Activated CD4-positive, alpha-beta T cell treated with anti-CD3 and anti-CD28 coated beads for 24 hours (primary cell): ENCODE data around the gene ERC2.

Source experiments
- DNase-seq, 2 donors: peaks; one replicate each; pipeline ENCODE4 v3.0.0-alpha.2; 2020; ENCODE audit warnings: low read depth in 2 of 2

The ERC2 gene

GRCh38 chr3:56253941-56254665, 214.2 kb downstream of the ERC2 start:
- no peak for DNase-seq

DNA sequence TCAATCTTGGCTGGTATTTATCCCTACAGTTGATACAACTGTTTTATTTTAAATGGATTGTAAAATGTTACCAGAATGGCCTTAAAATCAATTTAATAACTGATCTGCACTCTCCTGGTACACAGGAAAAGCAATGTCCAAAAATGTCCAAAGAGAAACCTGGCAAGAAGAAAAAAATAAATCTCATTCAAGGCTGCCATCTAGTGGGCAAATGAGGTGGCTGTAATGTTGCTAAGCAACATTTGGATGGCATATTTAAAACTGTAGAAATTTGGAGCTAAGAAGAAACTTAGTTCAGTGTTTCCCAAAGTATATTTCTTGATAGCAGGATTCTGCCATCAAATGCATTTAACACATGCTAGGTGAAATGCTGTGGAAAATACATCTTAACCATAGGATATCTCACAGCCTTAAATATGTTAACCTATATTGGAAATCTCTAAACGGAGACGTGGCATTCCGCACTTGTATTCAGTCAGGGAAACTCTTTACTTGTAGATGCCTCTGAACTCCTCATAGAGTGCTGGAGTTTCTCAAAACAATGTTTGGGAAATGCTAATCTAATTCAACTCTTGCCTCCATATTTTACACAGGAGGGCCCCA, 216.8 kb downstream of the ERC2 start:
- DNase-seq = no peak

- DNase-seq = no peak
Observed at GRCh38 chr3:56248021-56248420, 220.2 kb downstream of the ERC2 start.

DNA sequence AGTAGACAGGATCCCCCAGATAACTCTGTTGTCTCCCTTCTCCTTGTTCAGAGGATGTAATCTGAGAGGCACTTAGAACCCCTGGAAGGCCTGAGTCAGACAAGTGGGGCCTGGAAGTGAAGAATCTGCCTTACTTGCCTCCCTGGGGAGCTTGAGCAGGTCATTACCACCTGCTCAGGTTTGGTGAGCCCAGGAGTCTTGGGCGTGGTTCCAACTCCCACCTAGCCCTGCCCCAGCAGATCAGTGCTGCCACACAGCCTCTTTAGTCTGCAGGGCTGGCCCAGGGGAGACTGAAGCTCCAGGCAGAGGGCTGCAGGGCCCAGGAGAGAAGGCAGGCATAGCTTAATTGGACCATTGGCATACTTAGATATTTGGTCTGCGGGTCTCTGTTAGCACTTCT, 230.0 kb downstream of the ERC2 start:
- DNase-seq = no peak

DNA sequence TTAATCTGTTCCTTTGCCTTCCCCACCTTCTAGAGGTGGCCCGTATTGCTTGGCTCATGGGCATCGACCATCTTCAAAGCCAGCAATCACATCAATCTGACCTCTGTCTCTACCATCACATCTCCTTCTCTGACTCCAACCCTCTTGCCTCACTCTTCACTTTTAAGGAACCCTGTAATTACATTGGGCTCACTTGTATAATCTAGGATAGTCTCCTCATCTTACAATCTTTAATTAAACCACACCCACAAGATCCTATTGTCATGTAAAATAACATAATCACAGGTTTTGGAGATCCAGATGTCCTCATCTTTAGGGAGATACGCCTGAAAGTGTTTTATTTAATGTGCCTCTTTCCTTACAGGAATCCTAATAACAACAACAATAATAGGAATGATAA, 234.5 kb downstream of the ERC2 start:
- DNase-seq = no peak

DNA sequence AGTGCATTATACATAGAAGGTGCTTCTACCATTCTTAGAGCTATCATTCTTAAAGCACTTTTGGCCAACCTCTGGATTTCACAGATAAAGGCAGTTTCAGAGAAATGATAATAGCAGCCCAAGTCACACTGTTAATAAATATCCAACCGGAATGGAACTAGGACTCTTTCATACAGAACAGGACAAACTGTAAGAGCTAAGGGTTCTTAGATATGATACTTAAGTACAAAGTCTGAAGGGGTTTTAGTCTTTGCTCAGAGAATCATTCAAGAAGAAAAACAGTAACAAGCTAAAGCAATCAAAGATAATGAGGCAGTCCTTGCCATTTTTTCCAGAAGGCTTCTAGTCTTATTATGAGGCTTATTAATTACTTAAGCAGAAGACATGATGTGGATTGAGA, 239.0 kb downstream of the ERC2 start:
- DNase-seq = no peak

- DNase-seq = no peak
Observed at GRCh38 chr3:56222866-56223265, 245.4 kb downstream of the ERC2 start.

DNA sequence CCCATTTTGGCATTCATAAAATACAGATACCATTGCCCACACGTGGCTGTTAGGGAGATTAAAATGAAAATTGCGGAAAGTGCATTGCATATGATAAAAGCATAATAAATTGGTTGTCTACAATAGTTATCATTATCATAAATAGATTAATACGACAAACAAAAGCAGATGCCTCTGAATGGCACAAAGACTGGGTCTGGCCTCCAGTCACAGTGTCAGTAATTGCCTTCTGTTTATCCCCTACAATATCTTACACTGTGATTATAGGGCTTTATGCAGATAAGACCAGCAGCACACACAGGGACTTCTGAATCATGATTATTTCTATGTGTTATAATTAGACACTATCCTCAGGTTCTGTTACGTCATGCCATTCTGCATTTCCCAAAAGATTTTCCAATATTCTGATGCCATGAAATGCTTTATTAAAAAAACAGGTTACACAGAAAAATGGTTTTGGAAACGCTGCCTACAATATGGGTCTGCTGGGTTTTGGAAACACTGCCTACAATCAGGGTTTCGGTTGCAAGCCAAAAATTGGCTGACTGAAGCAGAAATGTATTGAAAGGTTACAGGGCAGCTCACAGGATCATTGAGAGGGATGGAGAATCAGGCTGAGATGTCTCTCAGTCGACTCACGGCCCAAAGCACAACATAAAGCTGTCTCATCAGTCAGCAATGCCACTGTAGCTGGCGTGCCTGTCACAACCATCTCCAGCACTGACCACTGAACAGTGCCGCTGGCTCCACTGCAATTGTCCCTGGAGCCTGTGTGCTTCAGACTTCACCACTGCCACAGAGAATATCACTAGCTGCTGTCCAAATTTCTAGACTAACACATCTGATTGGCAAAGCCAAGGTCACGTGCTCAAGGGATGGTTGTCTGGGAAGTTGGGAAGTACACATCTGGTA, 248.1 kb downstream of the ERC2 start:
- no peak for DNase-seq

DNA sequence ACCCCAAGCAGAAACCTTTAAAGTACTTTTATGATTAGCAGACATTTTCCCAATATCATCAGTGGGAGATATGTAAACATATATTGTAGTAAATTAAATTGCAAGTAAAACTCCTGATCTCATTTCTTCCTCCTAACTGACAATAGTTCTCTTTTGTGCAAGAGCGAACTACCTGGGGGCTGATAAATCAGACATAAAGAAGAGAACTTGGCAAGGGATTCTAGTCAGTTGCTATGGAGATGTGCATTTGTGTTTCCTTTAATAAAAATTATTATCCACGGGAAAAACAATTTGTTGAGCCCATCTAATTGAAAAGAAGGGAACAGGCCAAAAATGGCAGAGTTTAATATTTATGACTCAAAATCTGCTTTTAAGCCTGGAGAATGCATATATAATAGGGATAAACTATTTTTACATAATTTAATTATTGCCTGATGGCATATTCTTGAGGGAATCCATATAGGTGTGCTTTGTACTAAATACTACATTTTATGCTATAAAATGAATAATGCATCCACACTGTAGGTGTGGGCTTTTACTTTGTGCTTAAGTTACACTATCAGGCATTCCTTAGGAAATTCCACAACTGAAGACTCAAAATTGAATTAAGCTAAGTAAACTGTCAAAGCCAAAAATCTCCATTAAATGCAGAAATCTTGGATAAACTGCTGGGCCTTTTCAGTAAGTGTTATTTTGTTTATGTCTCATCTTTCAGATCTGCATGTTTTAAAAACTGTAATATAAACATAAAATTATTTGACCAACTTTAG, 258.1 kb downstream of the ERC2 start:
- DNase-seq = no peak

DNA sequence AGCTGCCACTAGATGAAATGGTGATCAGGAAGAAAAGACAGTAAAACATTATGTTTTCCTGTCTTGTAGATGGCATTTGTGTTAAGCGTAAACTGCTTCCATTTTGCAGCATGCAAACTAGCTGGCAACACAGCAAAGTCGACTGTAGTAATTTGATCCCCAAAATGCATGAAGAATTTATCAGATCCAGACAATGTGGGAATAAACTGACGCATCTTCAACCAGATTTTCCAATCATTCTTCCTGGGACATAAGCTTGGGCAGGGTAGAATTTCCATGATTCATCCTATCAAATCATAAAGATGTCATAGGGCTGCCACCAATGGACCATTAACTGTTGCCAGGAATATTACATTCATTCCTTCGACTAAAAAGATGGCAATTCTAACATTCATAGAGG, 260.3 kb downstream of the ERC2 start:
- no peak for DNase-seq

DNA sequence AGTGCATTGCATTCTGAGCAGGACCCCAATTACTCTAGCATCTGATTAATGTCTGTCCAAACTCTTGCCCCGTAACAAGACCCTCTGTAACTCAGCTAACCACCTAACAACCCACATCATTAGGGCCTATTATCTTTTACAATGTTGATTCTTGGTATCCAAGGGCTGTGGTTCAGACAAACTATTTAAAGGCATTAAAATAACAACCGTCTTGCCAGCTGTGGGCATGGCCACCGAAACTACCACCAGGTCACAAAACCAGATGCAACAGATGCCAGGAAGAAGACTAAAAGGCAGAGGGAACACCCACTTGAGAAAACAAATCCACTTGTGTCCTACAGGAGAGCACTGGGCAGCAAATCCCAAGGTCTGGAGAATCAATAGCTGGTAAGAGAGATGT, 262.9 kb downstream of the ERC2 start:
- no peak for DNase-seq

DNA sequence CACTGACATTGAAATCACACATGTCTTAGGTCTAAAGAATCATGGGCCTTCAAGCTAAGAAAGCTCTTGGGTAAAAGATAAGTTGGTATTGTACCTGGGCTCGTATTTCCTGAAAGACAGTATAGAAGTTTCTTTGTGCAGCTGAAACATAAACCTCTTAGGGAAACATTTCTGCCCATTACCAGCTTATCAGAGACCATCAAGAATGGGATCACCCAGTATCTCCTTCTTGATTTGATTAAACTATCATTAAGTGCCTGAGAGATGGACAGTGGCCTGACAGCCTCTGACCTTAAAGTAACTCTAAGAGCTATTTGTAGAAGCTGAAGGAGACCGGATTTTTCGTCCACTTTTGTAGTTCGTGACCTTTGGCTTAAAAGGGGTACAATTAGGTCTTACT, 265.3 kb downstream of the ERC2 start:
- no peak for DNase-seq

DNA sequence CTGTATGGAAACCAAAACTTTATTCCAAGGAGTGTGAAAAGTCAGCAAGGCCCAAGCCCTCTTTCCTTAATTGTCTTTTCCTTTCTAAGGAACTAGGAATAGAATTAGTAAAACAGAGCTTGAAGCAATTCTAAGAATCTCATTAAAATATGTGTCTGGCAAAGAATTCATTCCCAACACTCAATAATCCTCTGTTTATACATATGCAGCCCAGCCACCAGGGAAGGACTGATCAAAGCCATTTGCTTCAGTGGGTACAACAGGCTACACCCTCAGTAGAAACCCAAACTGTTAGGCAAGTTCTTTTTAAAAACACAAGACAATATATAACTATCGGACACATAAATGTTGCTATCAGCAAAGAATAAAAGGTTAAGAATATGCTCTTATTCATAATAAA, 266.9 kb downstream of the ERC2 start:
- no peak for DNase-seq

GRCh38 chr3:56200251-56200650, 268.0 kb downstream of the ERC2 start:
- no peak for DNase-seq

DNA sequence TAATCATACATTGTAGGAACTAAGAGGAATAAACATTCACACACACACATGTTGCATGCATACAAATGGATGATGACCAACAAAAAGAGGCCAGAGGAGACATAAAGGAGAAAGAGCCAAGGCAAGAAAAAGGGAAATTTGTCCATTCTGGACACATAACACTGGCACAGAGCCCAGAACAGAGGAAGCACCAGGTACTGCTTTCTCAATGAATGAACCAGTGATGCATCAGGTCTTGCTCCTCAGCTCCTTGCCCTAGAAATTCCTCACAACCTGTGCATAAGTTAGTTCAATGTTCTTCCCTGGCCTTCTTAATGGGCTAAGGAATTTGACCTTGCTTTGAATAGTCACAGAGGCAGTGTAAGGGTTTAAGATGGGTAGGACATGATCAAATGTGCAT, 270.3 kb downstream of the ERC2 start:
- DNase-seq = no peak

DNA sequence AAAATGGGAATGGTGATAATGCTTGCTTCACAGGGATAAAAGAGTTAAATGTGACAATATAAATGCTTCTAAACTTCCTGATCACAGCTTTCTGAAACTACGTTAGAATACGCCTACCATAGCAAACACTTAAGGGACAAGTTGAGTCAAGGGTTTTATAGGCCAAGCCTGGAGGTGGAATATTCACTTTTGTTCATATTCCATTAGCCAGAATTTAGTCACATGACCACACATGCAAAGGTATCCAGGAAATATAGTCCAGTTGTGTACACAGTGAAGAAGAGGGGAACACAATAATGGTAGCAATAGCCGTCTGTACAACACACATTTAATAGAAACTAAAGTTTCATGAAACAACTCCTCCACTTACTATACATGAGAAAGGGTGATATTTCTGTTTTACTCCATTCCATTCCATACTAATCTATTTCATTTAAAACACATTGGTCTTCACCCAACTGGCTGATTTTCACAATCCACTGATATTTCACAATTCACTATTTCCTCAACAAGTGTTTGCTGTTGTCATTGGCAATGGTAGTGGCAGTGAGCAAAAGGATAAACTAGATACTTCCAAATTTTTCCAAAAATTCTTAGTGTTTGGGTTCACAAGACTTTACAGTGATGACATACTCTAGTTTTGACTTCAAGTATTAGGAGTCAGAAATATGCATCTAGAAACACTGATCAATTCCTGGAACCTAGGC, 270.9 kb downstream of the ERC2 start:
- no peak for DNase-seq

DNA sequence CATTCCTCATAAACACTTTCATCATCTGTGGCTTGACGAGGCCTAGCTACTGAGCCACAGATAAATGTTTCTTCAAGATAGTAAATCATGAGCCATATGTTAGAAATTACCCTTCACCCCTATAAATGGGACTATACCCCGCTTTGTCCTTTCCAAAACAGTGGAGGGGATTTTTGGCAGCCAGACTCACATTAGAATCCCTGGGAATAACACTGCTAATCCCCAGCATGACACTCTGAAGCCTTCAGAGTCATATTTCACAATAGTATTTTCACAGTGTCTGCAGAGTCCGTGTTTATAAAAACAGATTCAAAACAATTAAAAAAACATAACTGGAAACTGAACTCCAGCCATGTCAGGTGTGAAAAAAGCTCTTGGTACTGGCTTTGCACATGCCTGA, 271.6 kb downstream of the ERC2 start:
- no peak for DNase-seq

DNA sequence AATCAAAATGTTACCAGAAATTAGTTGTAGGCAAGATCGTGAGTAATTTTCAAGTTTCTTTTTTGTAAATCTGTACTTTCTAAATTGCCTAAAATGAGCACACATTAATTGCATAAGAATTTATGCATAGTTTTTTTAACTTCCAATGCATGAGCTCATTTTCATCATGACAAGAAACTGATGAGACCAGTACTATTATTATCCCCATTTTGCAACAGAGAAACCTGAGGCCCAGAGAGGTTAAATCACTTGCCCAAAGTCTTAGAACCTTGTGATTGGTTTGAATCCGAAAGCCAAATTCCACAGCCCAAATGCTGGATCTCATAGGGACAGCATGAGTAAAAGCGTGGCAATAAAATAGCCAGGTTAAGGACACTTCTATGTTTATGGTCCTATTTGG, 274.7 kb downstream of the ERC2 start:
- no peak for DNase-seq

DNA sequence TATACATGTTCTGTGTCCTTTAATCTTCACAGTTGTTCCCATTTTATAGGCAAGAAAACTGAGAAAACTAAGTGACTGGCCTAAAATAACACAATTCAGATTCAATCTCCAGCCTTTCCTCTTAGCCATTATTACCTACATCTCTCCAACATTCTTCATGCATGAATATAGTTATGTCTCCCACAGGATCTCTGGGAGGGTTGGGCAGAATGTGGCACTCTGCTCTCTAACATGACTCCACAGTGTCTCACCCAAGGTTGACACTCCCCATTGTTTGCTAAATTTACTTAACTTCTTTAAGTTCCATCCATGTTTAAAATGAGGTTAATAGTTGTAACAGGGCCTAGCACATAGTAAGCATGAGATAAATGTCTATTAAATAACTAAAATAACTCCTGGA, 276.3 kb downstream of the ERC2 start:
- no peak for DNase-seq

DNA sequence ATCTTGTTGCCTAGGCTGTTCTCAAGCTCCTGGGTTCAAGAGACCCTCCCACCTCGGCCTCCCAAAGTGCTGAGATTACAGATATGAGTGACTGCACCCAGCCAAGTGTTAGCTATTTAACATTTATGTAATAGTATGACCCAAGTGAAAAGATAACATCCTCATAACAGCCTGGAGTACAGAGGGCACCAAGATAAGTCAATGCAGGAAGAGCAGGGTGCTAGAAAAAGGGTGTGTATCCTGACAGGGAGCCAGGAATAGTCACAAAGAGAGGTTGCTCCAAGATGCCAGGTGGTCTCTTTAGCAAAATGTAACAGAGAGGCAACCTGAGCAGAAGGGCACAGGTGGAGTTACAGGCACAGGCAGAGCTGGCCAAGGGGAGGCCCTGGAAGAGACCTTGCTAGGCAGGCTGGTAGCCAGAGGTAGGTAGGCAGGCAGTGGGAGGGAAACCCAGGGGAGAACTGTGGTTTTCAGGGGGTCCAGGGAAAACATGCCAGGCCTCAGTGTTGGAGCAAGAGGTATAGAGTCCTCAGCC, 277.4 kb downstream of the ERC2 start:
- DNase-seq = no peak

DNA sequence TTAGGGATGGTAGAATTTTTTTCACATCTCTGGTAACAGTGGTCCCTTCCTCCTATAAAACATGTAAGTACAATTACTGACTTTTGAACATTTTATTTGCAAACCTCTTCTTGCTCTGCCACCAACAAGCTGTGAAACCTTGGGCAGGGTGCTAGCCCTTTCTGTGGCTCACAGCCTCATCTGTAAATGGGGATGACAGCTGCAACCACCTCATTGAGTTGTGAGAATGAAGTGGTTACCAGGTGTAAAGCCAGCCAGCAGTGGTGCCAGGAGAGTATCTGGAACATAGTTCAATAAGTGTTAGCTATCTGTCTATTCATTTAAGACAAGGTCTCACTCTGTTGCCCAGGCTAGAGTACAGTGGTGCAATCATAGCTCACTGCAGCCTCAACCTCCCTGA, 278.1 kb downstream of the ERC2 start:
- DNase-seq = no peak
